ENCODE results near the gene SMG7. TPM values are rescaled to one million over a fixed set of nuclear protein-coding genes. Genes with fewer than 3 reads are reported as not detected.

The SMG7 gene
- total RNA-seq, 1 donor from 2014 or later, result 26.4 TPM

- TF ChIP-seq, protein P1, sequence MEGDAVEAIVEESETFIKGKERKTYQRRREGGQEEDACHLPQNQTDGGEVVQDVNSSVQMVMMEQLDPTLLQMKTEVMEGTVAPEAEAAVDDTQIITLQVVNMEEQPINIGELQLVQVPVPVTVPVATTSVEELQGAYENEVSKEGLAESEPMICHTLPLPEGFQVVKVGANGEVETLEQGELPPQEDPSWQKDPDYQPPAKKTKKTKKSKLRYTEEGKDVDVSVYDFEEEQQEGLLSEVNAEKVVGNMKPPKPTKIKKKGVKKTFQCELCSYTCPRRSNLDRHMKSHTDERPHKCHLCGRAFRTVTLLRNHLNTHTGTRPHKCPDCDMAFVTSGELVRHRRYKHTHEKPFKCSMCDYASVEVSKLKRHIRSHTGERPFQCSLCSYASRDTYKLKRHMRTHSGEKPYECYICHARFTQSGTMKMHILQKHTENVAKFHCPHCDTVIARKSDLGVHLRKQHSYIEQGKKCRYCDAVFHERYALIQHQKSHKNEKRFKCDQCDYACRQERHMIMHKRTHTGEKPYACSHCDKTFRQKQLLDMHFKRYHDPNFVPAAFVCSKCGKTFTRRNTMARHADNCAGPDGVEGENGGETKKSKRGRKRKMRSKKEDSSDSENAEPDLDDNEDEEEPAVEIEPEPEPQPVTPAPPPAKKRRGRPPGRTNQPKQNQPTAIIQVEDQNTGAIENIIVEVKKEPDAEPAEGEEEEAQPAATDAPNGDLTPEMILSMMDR (IDR thresholded peaks at IDR 0.05), result peak in 1 of 3 experiments; percentile 4
- no peaks in the 10 kb centered on the region for H3K4me1 ChIP-seq
- H3K27me3 ChIP-seq, result no peaks in the 10 kb centered on the region
- H3K27ac ChIP-seq, result no peak overlapping the region
- H3K36me3 ChIP-seq, result peaks cover 13 to 21% of the 10 kb centered on the region in 2 donors
- intact Hi-C loops (cut with DNase I), result no loop called here
- H3K9me3 ChIP-seq, result no peaks in the 10 kb centered on the region
- H3K4me3 ChIP-seq, result no peak overlapping the region
- DNase-seq (ENCODE audit: low spot score in 2 of 2), result no peak
Observed at GRCh38 chr1:183522104-183522503, 49.8 kb downstream of the SMG7 start.

DNA sequence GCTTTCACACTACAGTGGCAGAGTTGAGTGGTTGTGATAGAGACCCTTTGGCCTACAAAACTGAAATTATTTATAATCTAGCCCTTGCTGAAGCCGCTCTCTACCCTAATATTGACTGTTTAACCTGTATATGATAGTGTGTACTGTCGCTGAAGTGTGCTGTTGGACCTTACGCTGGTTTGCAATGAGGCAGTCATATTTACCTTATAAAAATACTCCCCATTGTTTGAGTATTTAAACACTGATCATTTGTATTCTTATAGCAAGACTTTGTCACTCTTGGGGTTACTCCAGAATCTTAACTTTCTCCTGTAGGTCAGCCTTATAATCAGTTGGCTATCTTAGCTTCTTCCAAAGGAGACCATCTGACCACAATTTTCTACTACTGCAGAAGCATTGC, 56.3 kb downstream of the SMG7 start:
- H3K36me3 ChIP-seq, result peaks cover 34 to 48% of the 10 kb centered on the region in 2 donors
- H3K27me3 ChIP-seq, result no peaks in the 10 kb centered on the region
- intact Hi-C loops (cut with DNase I), result no loop called here
- H3K9me3 ChIP-seq, result no peaks in the 10 kb centered on the region
- DNase-seq (ENCODE audit: low spot score in 2 of 2), result no peak
- no peak overlapping the region for H3K4me3 ChIP-seq
- no peaks in the 10 kb centered on the region for H3K4me1 ChIP-seq
- H3K27ac ChIP-seq, result no peak overlapping the region
- TF ChIP-seq, protein P1 (IDR thresholded peaks at IDR 0.05), result no peak

DNA sequence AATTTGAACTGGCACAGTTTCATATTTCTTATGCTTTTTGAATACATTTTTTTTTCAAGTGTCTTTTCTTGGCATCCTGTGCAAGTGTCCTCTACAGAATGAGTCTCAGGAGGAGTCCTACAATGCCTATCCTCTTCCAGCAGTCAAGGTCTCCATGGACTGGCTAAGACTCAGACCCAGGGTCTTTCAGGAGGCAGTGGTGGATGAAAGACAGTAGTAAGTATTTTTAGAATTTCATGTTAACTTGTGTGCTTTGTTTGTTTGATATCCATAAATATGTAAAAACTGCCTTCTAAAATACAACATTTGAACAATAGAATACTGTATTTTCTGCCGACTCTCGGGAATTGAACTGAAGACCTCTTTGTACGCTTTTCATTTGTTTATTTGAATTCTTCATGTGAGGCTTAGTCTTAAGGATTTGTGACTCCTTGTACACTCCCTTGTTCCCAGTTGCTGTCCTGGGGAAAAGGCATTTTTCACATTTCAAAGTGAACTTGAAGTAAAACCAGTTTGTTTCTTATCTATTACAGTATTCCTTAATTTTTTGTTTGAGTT, 61.4 kb downstream of the SMG7 start:
- no peaks in the 10 kb centered on the region for H3K4me1 ChIP-seq
- no peak overlapping the region for H3K27ac ChIP-seq
- H3K36me3 ChIP-seq, result peaks cover 30 to 70% of the 10 kb centered on the region in 2 donors
- no peaks in the 10 kb centered on the region for H3K9me3 ChIP-seq
- intact Hi-C loops (cut with DNase I), result no loop called here
- no peaks in the 10 kb centered on the region for H3K27me3 ChIP-seq
- DNase-seq (ENCODE audit: low spot score in 2 of 2), result no peak
- TF ChIP-seq, protein P1 (IDR thresholded peaks at IDR 0.05), result no peak
- H3K4me3 ChIP-seq, result no peak overlapping the region

DNA sequence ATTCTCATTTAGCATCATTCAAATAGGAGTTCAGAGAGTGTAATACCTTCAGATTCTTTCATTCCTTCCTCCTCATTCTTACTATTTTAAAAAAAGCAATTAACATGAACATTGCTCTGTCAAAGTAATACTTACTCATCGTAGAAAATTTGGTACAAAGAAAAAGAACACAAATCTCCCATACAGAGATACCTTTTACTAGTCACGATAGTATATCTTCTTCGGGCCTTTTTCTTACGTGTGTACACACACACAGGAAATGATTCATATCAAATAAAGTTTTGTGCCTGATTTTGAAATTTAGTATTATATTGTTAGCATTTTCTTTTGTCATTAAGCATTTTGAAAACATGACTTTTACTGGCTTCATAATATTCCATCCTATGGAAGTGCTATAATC, 65.1 kb downstream of the SMG7 start:
- Histone ChIP-seq H3K4me1 (no peaks in the 10 kb centered on the region), H3K36me3 (peaks cover 46 to 87% of the 10 kb centered on the region in 2 donors), H3K9me3 (no peaks in the 10 kb centered on the region), H3K27me3 (no peaks in the 10 kb centered on the region), H3K4me3 (no peak overlapping the region), H3K27ac (no peak overlapping the region)
- no peak for DNase-seq (ENCODE audit: low spot score in 2 of 2)
- TF ChIP-seq, protein P1 (IDR thresholded peaks at IDR 0.05), result no peak
- intact Hi-C loops (cut with DNase I), result no loop called here

GRCh38 chr1:183543619-183544204, 71.4 kb downstream of the SMG7 start:
- H3K27ac ChIP-seq, result no peak overlapping the region
- H3K9me3 ChIP-seq, result no peaks in the 10 kb centered on the region
- peaks cover 56 to 78% of the 10 kb centered on the region in 2 donors for H3K36me3 ChIP-seq
- intact Hi-C loops (cut with DNase I), result loop anchor here (1.0 to 2.0 kb wide), 2 partner anchors 37 to 73 kb away; no protein-coding TSS in a partner anchor
- no peak overlapping the region for H3K4me3 ChIP-seq
- H3K4me1 ChIP-seq, result no peaks in the 10 kb centered on the region
- DNase-seq (ENCODE audit: low spot score in 2 of 2), result no peak
- TF ChIP-seq, protein P1 (IDR thresholded peaks at IDR 0.05), result peak in 2 of 3 experiments; percentile 48 to 56
- H3K27me3 ChIP-seq, result no peaks in the 10 kb centered on the region

All from ascending aorta (tissue), 2 donors.